AG09309 (cell line): ENCODE measurements around the gene EML6.

ENCODE experiments used
- DNase-seq: peaks from one replicate; pipeline ENCODE4 v3.0.0-alpha.2; 2010; ENCODE audit warnings: low read depth
- H3K4me3 ChIP-seq: 2 replicates; pipeline ENCODE4 v1.5.1; 2011; ENCODE audit warnings: mild to moderate bottlenecking, low read depth, low read length, moderate library complexity; ENCODE audit not compliant: control insufficient read depth
- TF ChIP-seq, protein P1 (sequence below): IDR thresholded peaks from 2 replicates; pipeline ENCODE4 v1.5.1; 2011; ENCODE audit warnings: mild to moderate bottlenecking, low read depth, low read length, inconsistent platforms; ENCODE audit not compliant: insufficient read depth, control insufficient read depth; ENCODE audit errors: missing control alignments

EML6 gene

DNA sequence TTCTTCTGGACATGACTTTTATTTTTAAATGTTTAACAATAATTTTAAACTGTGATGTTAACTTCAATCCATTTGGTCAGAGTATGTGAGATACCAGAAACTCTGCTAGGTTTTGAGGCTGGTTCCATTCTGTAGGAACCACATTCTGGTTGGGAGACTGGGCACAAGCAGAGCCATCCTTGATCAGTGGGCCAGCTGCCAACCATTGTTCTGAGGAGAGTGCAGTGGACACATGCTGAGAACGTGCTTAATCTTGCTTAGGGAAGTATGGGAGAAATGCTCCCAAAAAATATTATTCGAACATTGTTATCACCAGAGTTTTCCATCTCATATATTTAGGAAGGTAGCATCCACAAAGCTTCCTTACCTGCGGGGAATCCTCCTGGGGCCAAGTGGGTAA is 171.0 kb downstream of the EML6 start:
- TF ChIP-seq, protein P1, sequence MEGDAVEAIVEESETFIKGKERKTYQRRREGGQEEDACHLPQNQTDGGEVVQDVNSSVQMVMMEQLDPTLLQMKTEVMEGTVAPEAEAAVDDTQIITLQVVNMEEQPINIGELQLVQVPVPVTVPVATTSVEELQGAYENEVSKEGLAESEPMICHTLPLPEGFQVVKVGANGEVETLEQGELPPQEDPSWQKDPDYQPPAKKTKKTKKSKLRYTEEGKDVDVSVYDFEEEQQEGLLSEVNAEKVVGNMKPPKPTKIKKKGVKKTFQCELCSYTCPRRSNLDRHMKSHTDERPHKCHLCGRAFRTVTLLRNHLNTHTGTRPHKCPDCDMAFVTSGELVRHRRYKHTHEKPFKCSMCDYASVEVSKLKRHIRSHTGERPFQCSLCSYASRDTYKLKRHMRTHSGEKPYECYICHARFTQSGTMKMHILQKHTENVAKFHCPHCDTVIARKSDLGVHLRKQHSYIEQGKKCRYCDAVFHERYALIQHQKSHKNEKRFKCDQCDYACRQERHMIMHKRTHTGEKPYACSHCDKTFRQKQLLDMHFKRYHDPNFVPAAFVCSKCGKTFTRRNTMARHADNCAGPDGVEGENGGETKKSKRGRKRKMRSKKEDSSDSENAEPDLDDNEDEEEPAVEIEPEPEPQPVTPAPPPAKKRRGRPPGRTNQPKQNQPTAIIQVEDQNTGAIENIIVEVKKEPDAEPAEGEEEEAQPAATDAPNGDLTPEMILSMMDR: no peak
- no peak overlapping the region for H3K4me3 ChIP-seq
- DNase-seq: no peak

DNA sequence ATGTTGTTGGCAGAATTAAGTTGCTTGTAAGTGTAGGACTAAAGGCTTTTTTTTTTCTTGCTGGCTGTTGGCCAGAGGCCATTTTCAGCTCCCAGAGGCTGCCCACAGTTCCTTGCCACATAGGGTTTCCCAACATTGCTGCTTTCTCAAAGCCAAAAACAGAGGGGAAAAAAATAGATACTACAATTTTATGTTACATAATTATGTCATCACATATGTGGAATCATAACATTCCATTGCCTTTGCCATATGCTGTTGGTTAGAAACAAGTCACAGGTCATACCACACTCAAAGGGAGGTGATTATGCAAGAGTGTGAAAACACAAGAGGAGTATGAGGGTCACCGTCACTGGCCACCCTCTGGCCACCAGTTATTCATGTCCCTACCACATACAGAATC is 172.3 kb downstream of the EML6 start:
- TF ChIP-seq, protein P1: no peak
- peak; percentile 46 for DNase-seq
- H3K4me3 ChIP-seq: no peak overlapping the region

DNA sequence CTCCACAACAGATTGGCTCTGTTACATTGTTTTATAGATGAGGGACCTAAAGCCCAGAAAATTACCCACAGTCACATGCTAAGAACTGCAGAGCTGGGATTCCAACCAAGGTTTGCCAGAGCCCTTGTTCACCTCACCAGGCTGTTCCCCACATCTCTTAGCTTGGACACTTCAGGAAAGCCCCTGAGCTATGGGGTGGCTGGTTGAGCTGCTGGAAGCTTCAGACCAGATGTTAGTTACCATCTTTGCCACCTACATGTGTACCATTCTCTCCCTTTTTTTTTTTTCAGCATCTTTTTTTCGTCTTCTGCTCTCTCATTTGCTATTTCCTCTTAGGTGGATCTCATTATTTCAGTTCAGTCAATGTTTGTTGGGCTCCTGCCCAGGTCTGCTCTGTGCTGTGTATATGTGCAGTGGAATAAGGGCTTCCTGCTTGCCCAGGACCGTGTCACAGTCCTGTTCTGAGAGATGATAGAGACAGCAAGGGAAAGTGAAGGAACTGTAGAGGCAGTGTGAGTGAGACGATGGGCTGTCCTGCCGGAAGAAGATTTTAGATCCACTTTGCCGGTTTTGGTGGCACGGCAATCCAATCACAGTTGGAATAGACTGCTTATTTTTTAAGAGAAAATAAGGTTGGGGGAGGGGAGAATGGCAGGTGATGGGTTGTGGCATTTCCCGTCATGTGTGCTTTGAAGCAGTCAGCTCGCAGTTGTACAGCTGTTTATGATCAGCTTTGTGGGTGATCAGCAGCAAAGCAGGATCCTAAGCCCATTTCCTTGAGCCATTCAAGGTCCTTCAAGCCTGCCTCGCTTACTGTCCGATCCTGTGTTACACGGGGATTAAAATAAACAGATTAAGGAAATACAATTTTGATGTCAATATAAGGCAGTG is 174.2 kb downstream of the EML6 start:
- TF ChIP-seq, protein P1: no peak
- DNase-seq: no peak
- H3K4me3 ChIP-seq: no peak overlapping the region

DNA sequence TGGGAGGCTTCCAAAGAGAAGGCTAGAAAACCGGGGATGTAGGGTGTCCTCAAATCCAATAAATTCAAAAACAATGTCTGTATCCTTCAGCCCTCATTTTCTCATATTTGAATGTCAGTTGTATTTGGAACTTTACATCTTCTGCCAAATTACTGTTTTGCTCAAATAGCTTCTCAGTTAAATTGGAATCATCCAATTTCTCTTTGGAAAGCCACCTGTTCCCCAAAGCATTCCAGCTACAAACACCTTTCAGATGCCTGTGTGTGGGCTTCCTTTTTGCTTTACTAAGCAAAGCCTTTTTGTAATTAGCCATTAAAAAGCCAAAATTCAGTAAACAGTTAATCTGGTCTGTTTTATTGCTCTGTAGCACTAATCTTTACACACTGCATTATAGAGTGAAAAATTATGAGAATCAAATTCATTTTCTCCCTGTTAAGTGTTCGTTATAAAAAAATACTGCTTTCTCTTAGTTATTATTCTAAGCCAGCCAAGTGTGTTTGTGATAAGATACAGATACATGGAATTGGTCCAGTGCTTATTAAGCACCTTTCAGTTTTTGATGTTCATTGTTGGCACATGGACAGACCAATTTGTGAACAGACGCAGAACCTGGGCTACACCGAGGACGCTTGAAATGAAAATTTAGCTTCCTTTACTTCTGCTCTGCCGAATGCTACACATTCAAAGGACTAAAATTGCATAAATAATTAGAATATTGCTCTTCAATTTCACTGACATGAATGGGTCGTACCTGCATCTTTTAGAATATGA is 175.2 kb downstream of the EML6 start:
- no peak overlapping the region for H3K4me3 ChIP-seq
- no peak for DNase-seq
- TF ChIP-seq, protein P1: no peak

DNA sequence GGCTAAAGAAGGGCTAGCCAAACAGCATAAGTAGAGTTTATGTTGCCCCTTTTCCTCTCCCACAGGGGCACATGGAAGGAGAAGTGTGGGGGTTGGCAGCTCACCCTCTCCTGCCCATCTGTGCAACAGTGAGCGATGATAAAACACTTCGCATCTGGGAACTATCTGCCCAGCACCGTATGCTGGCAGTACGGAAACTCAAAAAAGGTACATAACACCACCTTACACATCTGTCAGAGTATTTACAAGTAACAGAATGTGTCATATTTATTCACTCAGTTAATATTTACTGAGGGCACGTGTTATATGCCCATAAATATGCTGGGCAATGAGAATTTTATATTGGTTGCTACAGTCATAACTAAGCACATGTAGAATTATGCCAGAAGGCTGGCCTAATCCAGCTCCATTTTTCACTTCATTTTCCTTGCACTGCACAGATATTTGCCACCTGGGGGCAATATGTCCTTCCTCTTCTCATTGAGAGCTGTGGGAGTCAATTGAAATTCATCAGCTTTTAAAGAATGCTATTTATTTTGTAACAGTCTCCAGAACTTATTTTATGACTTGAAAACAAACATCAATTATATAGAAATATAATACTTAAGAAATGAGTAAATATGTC is 176.2 kb downstream of the EML6 start:
- DNase-seq: peak; percentile 55
- TF ChIP-seq, protein P1: peak; percentile 69
- no peak overlapping the region for H3K4me3 ChIP-seq

DNA sequence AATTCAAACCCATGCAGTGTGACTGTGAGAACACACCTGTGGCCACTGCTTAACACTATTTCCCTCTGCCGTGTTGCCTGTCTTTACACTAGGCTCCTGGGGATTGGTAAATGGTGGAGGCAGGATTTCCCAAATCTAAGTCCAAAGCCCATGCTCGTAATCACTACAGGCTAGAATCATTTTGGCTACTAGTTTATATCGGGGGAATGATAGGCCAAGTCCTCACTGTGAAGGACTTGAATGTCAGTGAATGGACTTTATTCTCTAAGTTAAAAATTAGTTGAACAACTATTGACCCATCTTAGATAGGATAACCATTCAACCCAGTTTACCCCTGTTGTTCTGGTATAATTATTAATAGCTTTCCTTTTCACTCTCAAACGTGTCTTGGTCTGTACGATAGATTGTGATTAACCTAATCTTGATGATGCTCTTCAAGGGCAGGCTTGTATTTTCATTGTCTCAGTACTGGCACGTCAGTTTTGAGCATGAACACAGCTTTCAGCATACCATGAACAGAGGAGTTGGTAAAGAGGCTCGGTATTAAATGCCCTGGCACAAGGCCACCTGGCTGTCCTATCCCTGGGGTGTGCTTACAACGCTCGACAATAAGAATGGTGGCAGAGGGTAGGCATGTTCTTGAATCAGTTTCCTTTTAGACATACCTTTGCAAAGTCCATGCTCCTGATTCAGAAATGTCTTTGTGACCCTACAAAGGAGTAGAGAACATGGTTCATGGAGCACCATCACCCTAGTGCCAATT is 177.9 kb downstream of the EML6 start:
- no peak for DNase-seq
- H3K4me3 ChIP-seq: no peak overlapping the region
- TF ChIP-seq, protein P1: no peak
